PC-9 (cell line): ENCODE data around the gene FTL. TPM values are rescaled to one million over a fixed set of nuclear protein-coding genes. Genes with fewer than 3 reads are reported as not detected.

Source experiments
- BruUV-seq: library from RNA; stranded (reverse); fragments of 400-500 nt; replicated peaks from 2 replicates; lab custom pipeline; 2021; lab: Mats Ljungman, UMichigan
- CTCF ChIA-PET: fragments of 300-600 bp; sonication (Branson Sonifier 250); formaldehyde crosslinking; loops from one replicate; lab custom pipeline; 2022; ENCODE audit warnings: antibody characterized with exemption; lab: Charles Lee
- POLR2A ChIA-PET: fragments of 300-600 bp; sonication (Branson Sonifier 250); formaldehyde crosslinking; loops from one replicate; lab custom pipeline; 2022; ENCODE audit warnings: antibody characterized with exemption; ENCODE audit not compliant: unreplicated experiment; lab: Charles Lee
- DNase-seq, 2 experiments: peaks; one replicate each; pipeline versions ENCODE4 v3.0.0 to v3.0.0-alpha.2; 2015 to 2022; ENCODE audit warnings: mixed read lengths in 1 of 2
- H2AFZ ChIP-seq: fragments of 200-600 bp; sonication (generic); 2 replicates; pipeline ENCODE4 v1.8.1; 2017; ENCODE audit warnings: antibody characterized with exemption
- H3F3A ChIP-seq: fragments of 200-600 bp; sonication (generic); 2 replicates; pipeline ENCODE4 v1.8.1; 2017; ENCODE audit warnings: antibody characterized with exemption, mild to moderate bottlenecking, low read depth; ENCODE audit not compliant: insufficient read depth
- H3K27ac ChIP-seq: fragments of 200-600 bp; sonication (generic); 2 replicates; pipeline ENCODE4 v1.6.1; 2016; ENCODE audit warnings: mixed run types
- H3K27me3 ChIP-seq: fragments of 200-600 bp; sonication (generic); 2 replicates; pipeline ENCODE4 v1.6.1; 2016; ENCODE audit warnings: low read depth, mixed run types; ENCODE audit not compliant: insufficient read depth
- H3K36me3 ChIP-seq: fragments of 200-600 bp; sonication (generic); 2 replicates; pipeline ENCODE4 v1.6.1; 2016; ENCODE audit warnings: low read depth, mixed run types
- H3K4me1 ChIP-seq: fragments of 200-600 bp; sonication (generic); replicated peaks from 2 replicates; pipeline ENCODE4 v1.6.1; 2016; ENCODE audit warnings: mixed run types; ENCODE audit not compliant: insufficient read depth
- H3K4me2 ChIP-seq: fragments of 200-600 bp; sonication (generic); 2 replicates; pipeline ENCODE4 v1.6.1; 2017; ENCODE audit warnings: mixed run types
- H3K4me3 ChIP-seq: fragments of 200-600 bp; sonication (generic); 2 replicates; pipeline ENCODE4 v1.6.1; 2016; ENCODE audit warnings: mixed run types
- H3K79me2 ChIP-seq: fragments of 200-600 bp; sonication (generic); 2 replicates; pipeline ENCODE4 v1.6.1; 2017; ENCODE audit warnings: low read depth, mixed run types
- H3K9me2 ChIP-seq: fragments of 200-600 bp; sonication (generic); 2 replicates; pipeline ENCODE4 v1.8.1; 2017; ENCODE audit warnings: mild to moderate bottlenecking; ENCODE audit not compliant: insufficient read depth
- H3K9me3 ChIP-seq: fragments of 200-600 bp; sonication (generic); 2 replicates; pipeline ENCODE4 v1.8.1; 2016; ENCODE audit warnings: low read depth; ENCODE audit not compliant: insufficient read depth
- H4K20me1 ChIP-seq: fragments of 200-600 bp; sonication (generic); 2 replicates; pipeline ENCODE4 v1.8.1; 2017; ENCODE audit not compliant: insufficient read depth
- CTCF ChIP-seq: fragments of 200-600 bp; sonication (generic); conservative IDR thresholded peaks from 2 replicates; pipeline ENCODE4 v1.6.1; 2017; ENCODE audit warnings: mixed run types, antibody characterized with exemption, mild to moderate bottlenecking, moderate library complexity
- EZH2 ChIP-seq: fragments of 200-600 bp; sonication (generic); IDR thresholded peaks from 2 replicates; pipeline ENCODE4 v1.8.0; 2017; ENCODE audit warnings: antibody characterized with exemption, low read depth
- intact Hi-C: fragments of 100-400 bp; cut with micrococcal nuclease; formaldehyde crosslinking; loops from one replicate; pipeline ENCODE4 v1.10.0; 2022; ENCODE audit not compliant: unreplicated experiment
- total RNA-seq: library from RNA; stranded (reverse); gene quantifications from 2 replicates; pipeline ENCODE4 v1.2.3, GENCODE V29; 2021

Gene FTL
- total RNA-seq, 1 experiment from 2014 or later: 3,822 TPM

GRCh38 chr19:49004133-49004532 is 39.0 kb downstream of the FTL start:
- Histone ChIP-seq H3K79me2 (no peaks in the 10 kb centered on the region; the same call in 1 of the 2 replicates), H2AFZ (no peak overlapping the region), H3K36me3 (peaks cover 35% of the 10 kb centered on the region), H3K4me3 (no peak overlapping the region), H3K27ac (no peak overlapping the region), H3K27me3 (no peaks in the 10 kb centered on the region), H3K4me2 (no peak overlapping the region), H3K9me3 (no peaks in the 10 kb centered on the region), H3F3A (peaks cover 18% of the 10 kb centered on the region), H4K20me1 (peaks cover 26% of the 10 kb centered on the region), H3K4me1 (no peaks in the 10 kb centered on the region), H3K9me2 (no peaks in the 10 kb centered on the region)
- TF ChIP-seq EZH2 (no peak), CTCF (no peak)
- DNase-seq: no peak
- CTCF ChIA-PET: interaction anchor here (0.6 kb wide), 1 partner anchor 27 kb away, joined by 5 read pairs; no protein-coding TSS in a partner anchor
- intact Hi-C loops: no loop called here
- BruUV-seq: no TSS peak
- POLR2A ChIA-PET: interaction anchor here (0.7 kb wide), 1 partner anchor 10 kb away, joined by 3 read pairs; no protein-coding TSS in a partner anchor

GRCh38 chr19:49004964-49005614 is 40.0 kb downstream of the FTL start:
- no peak for TF ChIP-seq EZH2
- no peak for TF ChIP-seq CTCF
- H3K27me3 ChIP-seq: no peaks in the 10 kb centered on the region
- H3K4me2 ChIP-seq: no peak overlapping the region
- H2AFZ ChIP-seq: no peak overlapping the region
- H3F3A ChIP-seq: peaks cover 12% of the 10 kb centered on the region
- BruUV-seq: no TSS peak
- no peaks in the 10 kb centered on the region for H3K9me2 ChIP-seq
- POLR2A ChIA-PET: interaction anchor here (0.6 kb wide), 1 partner anchor 8 kb away, joined by 5 read pairs; no protein-coding TSS in a partner anchor
- no peaks in the 10 kb centered on the region for H3K9me3 ChIP-seq
- intact Hi-C loops: no loop called here
- no peaks in the 10 kb centered on the region for H3K79me2 ChIP-seq
- no peak for DNase-seq
- H3K4me3 ChIP-seq: no peak overlapping the region
- CTCF ChIA-PET: no interaction called here
- peaks cover 26% of the 10 kb centered on the region; the same call in 1 of the 2 replicates for H3K36me3 ChIP-seq
- H4K20me1 ChIP-seq: peaks cover 20% of the 10 kb centered on the region
- no peaks in the 10 kb centered on the region for H3K4me1 ChIP-seq
- H3K27ac ChIP-seq: no peak overlapping the region

DNA sequence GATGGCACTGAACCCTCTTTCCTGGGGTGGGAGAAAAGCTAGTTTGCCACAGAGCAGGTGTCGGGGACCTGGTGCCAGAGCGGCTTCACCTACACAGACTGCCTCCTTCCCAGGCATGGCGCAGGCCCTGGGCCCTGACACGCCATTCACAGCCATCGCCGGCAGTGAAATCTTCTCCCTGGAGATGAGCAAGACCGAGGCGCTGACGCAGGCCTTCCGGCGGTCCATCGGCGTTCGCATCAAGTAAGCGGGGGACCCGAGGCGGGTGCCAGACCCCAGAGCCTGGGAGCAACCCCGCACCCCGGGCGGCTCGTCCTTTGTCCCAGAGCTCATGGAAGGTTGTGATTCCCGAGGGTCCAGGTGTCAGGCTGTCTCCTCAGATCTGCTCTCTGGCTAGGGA is 41.8 kb downstream of the FTL start:
- TF ChIP-seq CTCF: no peak
- TF ChIP-seq EZH2: no peak

More for the DNA sequence above, 41.8 kb downstream of the FTL start:
- BruUV-seq: no TSS peak
- Histone ChIP-seq H3K4me3 (no peak overlapping the region), H3F3A (peaks cover 9% of the 10 kb centered on the region), H3K4me2 (no peak overlapping the region), H4K20me1 (peaks cover 18% of the 10 kb centered on the region), H3K27me3 (no peaks in the 10 kb centered on the region), H3K9me3 (no peaks in the 10 kb centered on the region), H3K27ac (no peak overlapping the region), H3K4me1 (no peaks in the 10 kb centered on the region), H2AFZ (no peak overlapping the region), H3K79me2 (no peaks in the 10 kb centered on the region), H3K9me2 (no peaks in the 10 kb centered on the region), H3K36me3 (peaks cover 22% of the 10 kb centered on the region; the same call in 1 of the 2 replicates)
- ChIA-PET CTCF (no interaction called here), POLR2A (interaction anchor here (0.7 kb wide), 1 partner anchor 23 kb away, joined by 3 read pairs; no protein-coding TSS in a partner anchor)
- intact Hi-C loops: no loop called here
- DNase-seq: no peak
